ENCODE measurements around the gene MATN4. TPM values are rescaled to one million over a fixed set of nuclear protein-coding genes. Genes with fewer than 3 reads are reported as not detected.

MATN4 gene
- total and polyA plus RNA-seq, 2 of the 13 experiments (the other 11 are each of a cell fraction or from before 2014, with no cell fraction given) = not detected

DNA sequence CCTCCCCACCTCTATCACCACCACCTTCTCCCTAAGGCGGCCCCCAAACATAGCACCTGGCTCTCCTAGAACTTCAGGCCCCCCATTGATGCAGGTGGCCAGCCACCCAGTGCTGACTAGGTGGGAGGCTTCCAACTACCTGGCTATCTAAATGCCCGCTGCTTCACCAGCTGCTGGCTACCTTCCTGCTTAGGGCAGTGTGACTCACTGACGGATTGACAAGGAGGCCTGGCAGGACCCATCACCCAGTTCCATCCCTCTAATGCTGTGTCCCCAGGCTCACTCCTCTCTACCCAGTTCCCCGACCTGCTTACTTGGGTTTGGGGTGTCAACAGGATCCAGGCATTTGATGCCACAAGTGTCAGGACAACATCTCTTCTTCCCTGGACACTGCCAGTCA lies 54.8 kb downstream of the MATN4 start (continued):
- no peak for TF ChIP-seq JDP2 (CRISPR knock-in tag; IDR thresholded peaks at IDR 0.05; ENCODE audit: borderline replicate concordance)
- no peak for TF ChIP-seq NFIB (CRISPR knock-in tag; IDR thresholded peaks at IDR 0.05; ENCODE audit: borderline replicate concordance)
- no peak for TF ChIP-seq ZBTB21 (CRISPR knock-in tag; IDR thresholded peaks at IDR 0.05)
- TF ChIP-seq ZBTB7A (CRISPR knock-in tag; IDR thresholded peaks at IDR 0.05) = no peak
- TF ChIP-seq ZNF639 (CRISPR knock-in tag; conservative IDR thresholded peaks at IDR 0.05) = no peak
- no peak for TF ChIP-seq MTA3 (CRISPR knock-in tag; IDR thresholded peaks at IDR 0.05)
- no peak for TF ChIP-seq ARHGAP35 (CRISPR knock-in tag; IDR thresholded peaks at IDR 0.05; ENCODE audit: borderline replicate concordance)

DNA sequence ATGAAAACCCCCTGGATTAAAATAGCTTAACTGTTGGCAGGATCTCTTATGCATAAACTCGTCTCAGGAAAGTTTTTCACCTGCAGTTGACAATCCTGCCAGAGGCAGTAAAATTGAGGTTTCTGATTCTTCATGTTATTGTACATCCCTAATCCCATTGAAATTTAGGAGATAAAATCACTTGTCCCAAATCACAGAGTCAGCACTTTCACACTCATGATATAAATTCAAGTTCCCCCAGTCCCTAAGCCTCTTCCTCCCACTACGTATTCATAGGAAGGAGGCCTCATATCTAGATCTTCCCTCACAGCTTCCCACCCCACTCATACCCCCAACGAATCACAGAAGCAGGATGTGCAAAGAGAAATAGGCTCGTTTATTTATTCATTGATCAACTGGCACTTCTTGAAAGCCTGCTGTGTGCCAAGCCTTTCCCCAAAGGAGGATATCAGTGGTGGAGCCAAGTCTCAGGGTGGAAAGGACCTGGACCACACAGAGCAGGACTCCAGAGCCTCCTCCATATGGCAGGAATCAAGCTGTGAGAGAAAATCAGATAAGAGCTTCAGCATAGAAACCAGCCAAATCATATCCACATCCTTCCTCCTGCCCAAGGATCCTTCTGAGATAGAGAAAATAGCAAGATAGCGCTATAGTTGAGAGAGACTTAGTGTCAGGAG lies 56.1 kb downstream of the MATN4 start:
- no peaks in the 10 kb centered on the region for H3K79me2 ChIP-seq (ENCODE audit: insufficient read depth, low read length)
- H3K36me3 ChIP-seq (replicated peaks in 1 of 2; ENCODE audit: control insufficient read depth in 1 of 2, insufficient read depth in 2 of 2, low read length in 2 of 2) = no peaks in the 10 kb centered on the region
- H3K9ac ChIP-seq (ENCODE audit: insufficient read depth, low read depth, low read length) = no peak overlapping the region
- FAIRE-seq (no peak), DNase-seq (ENCODE audit: low spot score) (no peak), ATAC-seq (no peak)
- no peak overlapping the region for H3K4me3 ChIP-seq (replicated peaks in 1 of 3; ENCODE audit: insufficient read depth in 1 of 3, low read depth in 2 of 3, low read length in 3 of 3)
- H3K27ac ChIP-seq (ENCODE audit: extremely low read length, insufficient read depth, low read length) = no peak overlapping the region
- H3K4me1 ChIP-seq (ENCODE audit: insufficient read depth, low read length) = peaks cover 13% of the 10 kb centered on the region
- H3K27me3 ChIP-seq (ENCODE audit: control insufficient read depth in 1 of 2, insufficient read depth in 2 of 2, low read length in 2 of 2) = peaks cover 0 to 11% of the 10 kb centered on the region in 2 experiments; a peak in 1 of 5 replicates
- TF ChIP-seq MAFK (conservative IDR thresholded peaks at IDR 0.05 in 1 of 2, IDR thresholded peaks at IDR 0.05 in 1 of 2; ENCODE audit: low read length in 2 of 2) = peak; percentile 95 to 97
- peak; percentile 94 for TF ChIP-seq MAFF (IDR thresholded peaks at IDR 0.05; ENCODE audit: low read depth, low read length)
- no peak for TF ChIP-seq ZNF33B (CRISPR knock-in tag; IDR thresholded peaks at IDR 0.05)
- intact Hi-C loops (cut with micrococcal nuclease; ENCODE audit: unreplicated experiment) (no loop called here), in situ Hi-C loops (cut with HindIII; ENCODE audit: extremely low pct_ligation_motif_present, low pct_unique_long_range_greater_than_20kb) (no loop called here)
- H2AFZ ChIP-seq (ENCODE audit: low read length) = no peak overlapping the region
- no peaks in the 10 kb centered on the region for H4K20me1 ChIP-seq (ENCODE audit: insufficient read depth, low read length)
- POLR2A ChIA-PET = no interaction called here
- no peaks in the 10 kb centered on the region for H3K9me3 ChIP-seq (ENCODE audit: low read length)
- WGBS (ENCODE audit: low lambda C conversion rate) = 7% methylated on average over 5 of the region's 5 CpGs
- BruUV-seq (replicated peaks) = no TSS peak
- H3K4me2 ChIP-seq (ENCODE audit: low read depth, low read length) = no peak overlapping the region
- CTCF ChIA-PET (ENCODE audit: low intra/inter-chr PET ratio, low total read pairs) = no interaction called here
